Nephron (organoid): ENCODE results near the gene DLG5.

Source experiments
- H3K27ac Mint-ChIP-seq, 3 experiments: 2 replicates each; pipeline ENCODE4 v1.8.0; 2020; ENCODE audit warnings: mixed read lengths in 3 of 3, mild to moderate bottlenecking in 2 of 3, moderate library complexity in 1 of 3
- H3K27me3 Mint-ChIP-seq: 2 replicates; pipeline ENCODE4 v1.8.0; 2021; ENCODE audit warnings: low read depth, mild to moderate bottlenecking, moderate library complexity, mixed read lengths
- H3K36me3 Mint-ChIP-seq: 2 replicates; pipeline ENCODE4 v1.8.0; 2020; ENCODE audit warnings: low read depth, mixed read lengths
- H3K4me1 Mint-ChIP-seq: 2 replicates; pipeline ENCODE4 v1.8.0; 2020; ENCODE audit warnings: mixed read lengths
- H3K4me3 Mint-ChIP-seq, 3 experiments: 2 replicates each; pipeline ENCODE4 v1.8.0; 2020; ENCODE audit warnings: mild to moderate bottlenecking in 3 of 3, mixed read lengths in 3 of 3, moderate library complexity in 2 of 3
- H3K9me3 Mint-ChIP-seq: 2 replicates; pipeline ENCODE4 v1.8.0; 2020; ENCODE audit warnings: mixed read lengths
- CTCF ChIP-seq, 3 experiments: fragments of 200-600 bp; sonication (generic); IDR thresholded peaks; one replicate each; pipeline ENCODE4 v1.5.0; 2021; ENCODE audit warnings: antibody characterized with exemption in 3 of 3; ENCODE audit not compliant: unreplicated experiment in 3 of 3

Gene DLG5

GRCh38 chr10:77832238-77832637 lies 94.3 kb downstream of the DLG5 start:
- H3K4me1 Mint-ChIP-seq, result peaks cover 8% of the 10 kb centered on the region
- H3K27me3 Mint-ChIP-seq, result no peaks in the 10 kb centered on the region
- H3K4me3 Mint-ChIP-seq, result no peak overlapping the region
- H3K36me3 Mint-ChIP-seq, result peaks cover 72% of the 10 kb centered on the region
- H3K9me3 Mint-ChIP-seq, result no peaks in the 10 kb centered on the region
- no peak for TF ChIP-seq CTCF (IDR thresholded peaks at IDR 0.05; ENCODE audit: unreplicated experiment in 3 of 3)
- no peak overlapping the region for H3K27ac Mint-ChIP-seq

- Mint-ChIP-seq H3K4me3 (no peak overlapping the region), H3K4me1 (no peaks in the 10 kb centered on the region), H3K36me3 (peaks cover 72% of the 10 kb centered on the region), H3K27ac (no peak overlapping the region), H3K9me3 (no peaks in the 10 kb centered on the region), H3K27me3 (no peaks in the 10 kb centered on the region)
- TF ChIP-seq CTCF (IDR thresholded peaks at IDR 0.05; ENCODE audit: unreplicated experiment in 3 of 3), result no peak
These were observed 97.2 kb downstream of the DLG5 start for GRCh38 chr10:77829356-77829755.

GRCh38 chr10:77828377-77828776 lies 98.2 kb downstream of the DLG5 start:
- Mint-ChIP-seq H3K9me3 (no peaks in the 10 kb centered on the region), H3K4me1 (no peaks in the 10 kb centered on the region), H3K27me3 (no peaks in the 10 kb centered on the region), H3K36me3 (peaks cover 74% of the 10 kb centered on the region), H3K27ac (no peak overlapping the region), H3K4me3 (no peak overlapping the region)
- no peak for TF ChIP-seq CTCF (IDR thresholded peaks at IDR 0.05; ENCODE audit: unreplicated experiment in 3 of 3)

GRCh38 chr10:77827366-77827765 lies 99.2 kb downstream of the DLG5 start:
- H3K9me3 Mint-ChIP-seq, result no peaks in the 10 kb centered on the region
- no peak overlapping the region for H3K4me3 Mint-ChIP-seq
- H3K36me3 Mint-ChIP-seq, result peaks cover 69% of the 10 kb centered on the region
- TF ChIP-seq CTCF (IDR thresholded peaks at IDR 0.05; ENCODE audit: unreplicated experiment in 3 of 3), result no peak
- no peaks in the 10 kb centered on the region for H3K27me3 Mint-ChIP-seq
- H3K27ac Mint-ChIP-seq, result no peak overlapping the region
- no peaks in the 10 kb centered on the region for H3K4me1 Mint-ChIP-seq

GRCh38 chr10:77825965-77826364 lies 100.6 kb downstream of the DLG5 start:
- H3K27me3 Mint-ChIP-seq, result no peaks in the 10 kb centered on the region
- no peak overlapping the region for H3K27ac Mint-ChIP-seq
- no peaks in the 10 kb centered on the region for H3K9me3 Mint-ChIP-seq
- H3K4me3 Mint-ChIP-seq, result no peak overlapping the region
- no peaks in the 10 kb centered on the region for H3K4me1 Mint-ChIP-seq
- peaks cover 71% of the 10 kb centered on the region for H3K36me3 Mint-ChIP-seq
- no peak for TF ChIP-seq CTCF (IDR thresholded peaks at IDR 0.05; ENCODE audit: unreplicated experiment in 3 of 3)

- H3K4me1 Mint-ChIP-seq, result no peaks in the 10 kb centered on the region
- no peak overlapping the region for H3K4me3 Mint-ChIP-seq
- no peak for TF ChIP-seq CTCF (IDR thresholded peaks at IDR 0.05; ENCODE audit: unreplicated experiment in 3 of 3)
- H3K27me3 Mint-ChIP-seq, result no peaks in the 10 kb centered on the region
- no peak overlapping the region for H3K27ac Mint-ChIP-seq
- peaks cover 66% of the 10 kb centered on the region for H3K36me3 Mint-ChIP-seq
- H3K9me3 Mint-ChIP-seq, result no peaks in the 10 kb centered on the region
These were observed 101.6 kb downstream of the DLG5 start for GRCh38 chr10:77824908-77825307.
